GM23338 (cell line): ENCODE data around the gene ADD1.

Experiments used
- JUNB ChIP-seq: IDR thresholded peaks from one replicate; pipeline ENCODE4 v1.6.1; 2016; ENCODE audit warnings: antibody characterized with exemption; ENCODE audit not compliant: unreplicated experiment
- TF ChIP-seq, protein P1 (sequence below), 2 experiments: fragments of 200-600 bp in 1 of 2; sonication (generic) in 1 of 2; conservative IDR thresholded peaks; 2 replicates each; pipeline versions ENCODE4 v1.5.1 to v1.6.1; 2016 to 2017; ENCODE audit warnings: antibody characterized with exemption in 2 of 2, low read depth in 2 of 2, mild to moderate bottlenecking in 2 of 2, moderate library complexity in 1 of 2

DNA sequence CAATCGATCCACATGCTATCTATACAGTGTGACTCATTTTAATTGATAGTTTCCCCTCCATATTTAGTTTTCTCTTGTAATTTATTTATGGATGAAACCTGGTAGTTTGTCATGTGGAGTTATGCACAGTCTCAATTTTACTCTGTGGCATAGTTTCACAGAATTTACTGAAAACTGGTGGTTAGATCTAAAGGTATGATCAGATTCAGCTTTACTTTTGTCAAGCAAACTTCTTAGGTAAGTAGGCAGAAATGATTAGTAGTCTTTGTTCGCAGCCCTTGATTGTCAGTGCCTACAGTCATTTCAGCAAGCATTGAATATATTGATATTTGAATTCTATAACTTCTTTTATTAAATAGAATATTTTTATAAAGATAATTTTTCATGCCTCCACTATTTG lies 2.5 kb downstream of the ADD1 start:
- TF ChIP-seq, protein P1, sequence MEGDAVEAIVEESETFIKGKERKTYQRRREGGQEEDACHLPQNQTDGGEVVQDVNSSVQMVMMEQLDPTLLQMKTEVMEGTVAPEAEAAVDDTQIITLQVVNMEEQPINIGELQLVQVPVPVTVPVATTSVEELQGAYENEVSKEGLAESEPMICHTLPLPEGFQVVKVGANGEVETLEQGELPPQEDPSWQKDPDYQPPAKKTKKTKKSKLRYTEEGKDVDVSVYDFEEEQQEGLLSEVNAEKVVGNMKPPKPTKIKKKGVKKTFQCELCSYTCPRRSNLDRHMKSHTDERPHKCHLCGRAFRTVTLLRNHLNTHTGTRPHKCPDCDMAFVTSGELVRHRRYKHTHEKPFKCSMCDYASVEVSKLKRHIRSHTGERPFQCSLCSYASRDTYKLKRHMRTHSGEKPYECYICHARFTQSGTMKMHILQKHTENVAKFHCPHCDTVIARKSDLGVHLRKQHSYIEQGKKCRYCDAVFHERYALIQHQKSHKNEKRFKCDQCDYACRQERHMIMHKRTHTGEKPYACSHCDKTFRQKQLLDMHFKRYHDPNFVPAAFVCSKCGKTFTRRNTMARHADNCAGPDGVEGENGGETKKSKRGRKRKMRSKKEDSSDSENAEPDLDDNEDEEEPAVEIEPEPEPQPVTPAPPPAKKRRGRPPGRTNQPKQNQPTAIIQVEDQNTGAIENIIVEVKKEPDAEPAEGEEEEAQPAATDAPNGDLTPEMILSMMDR (conservative IDR thresholded peaks at IDR 0.05; ENCODE audit: low read depth in 2 of 2): no peak
- no peak for TF ChIP-seq JUNB
